GM19463 (cell line): Measurements from ENCODE around the gene CLIP4.

ENCODE experiments used
- ATAC-seq: cut with Tn5 transposase; IDR thresholded peaks from one replicate; pipeline ENCODE4 v1.9.1; 2021; ENCODE audit warnings: mild to moderate bottlenecking, moderate library complexity; ENCODE audit not compliant: unreplicated experiment

Gene CLIP4

GRCh38 chr2:29129586-29130281 lies 14.5 kb downstream of the CLIP4 start:
- ATAC-seq, result peak; percentile 29

GRCh38 chr2:29130295-29130694 lies 15.1 kb downstream of the CLIP4 start:
- peak; percentile 72 for ATAC-seq

- ATAC-seq, result no peak
These were observed 19.7 kb downstream of the CLIP4 start for GRCh38 chr2:29134933-29135332.

- no peak for ATAC-seq
These were observed 23.9 kb downstream of the CLIP4 start for GRCh38 chr2:29139152-29139551.

GRCh38 chr2:29139731-29140130 lies 24.5 kb downstream of the CLIP4 start:
- ATAC-seq, result no peak

- no peak for ATAC-seq
These were observed 28.4 kb downstream of the CLIP4 start for GRCh38 chr2:29143657-29144056.

- ATAC-seq, result no peak
These were observed 31.0 kb downstream of the CLIP4 start for GRCh38 chr2:29146197-29146596.

GRCh38 chr2:29147963-29148362 lies 32.7 kb downstream of the CLIP4 start:
- no peak for ATAC-seq

GRCh38 chr2:29154610-29155009 lies 39.4 kb downstream of the CLIP4 start:
- ATAC-seq, result no peak

- no peak for ATAC-seq
These were observed 40.4 kb downstream of the CLIP4 start for GRCh38 chr2:29155578-29155977.

- no peak for ATAC-seq
These were observed 41.9 kb downstream of the CLIP4 start for GRCh38 chr2:29157131-29157530.

- ATAC-seq, result no peak
These were observed 43.9 kb downstream of the CLIP4 start for GRCh38 chr2:29159125-29159524.

- ATAC-seq, result no peak
These were observed 45.0 kb downstream of the CLIP4 start for GRCh38 chr2:29160184-29160583.

- no peak for ATAC-seq
These were observed 47.2 kb downstream of the CLIP4 start for GRCh38 chr2:29162204-29162928.

GRCh38 chr2:29164091-29164846 lies 49.1 kb downstream of the CLIP4 start:
- ATAC-seq, result no peak

- ATAC-seq, result no peak
These were observed 50.4 kb downstream of the CLIP4 start for GRCh38 chr2:29165362-29166241.

GRCh38 chr2:29166242-29167039 lies 51.2 kb downstream of the CLIP4 start:
- no peak for ATAC-seq

- ATAC-seq, result no peak
These were observed 59.7 kb downstream of the CLIP4 start for GRCh38 chr2:29174937-29175336.

GRCh38 chr2:29175338-29175737 lies 60.1 kb downstream of the CLIP4 start:
- ATAC-seq, result no peak

- ATAC-seq, result no peak
These were observed 67.1 kb downstream of the CLIP4 start for GRCh38 chr2:29182334-29182733.
